Thyroid gland (tissue), 4 donors: ENCODE data around the gene ABI3BP.

Experiments
- CTCF ChIP-seq, 6 experiments: fragments of 200-600 bp in 3 of 6; fragments of 450-650 bp in 3 of 6; sonication (generic) in 3 of 6; IDR thresholded peaks; one replicate each; pipeline ENCODE4 v1.5.1; 2016 to 2019; ENCODE audit warnings: antibody characterized with exemption in 6 of 6, mild to moderate bottlenecking in 2 of 6, inconsistent platforms in 1 of 6, moderate library complexity in 1 of 6
- POLR2A ChIP-seq, 2 donors: fragments of 450-650 bp; IDR thresholded peaks; one replicate each; pipeline ENCODE4 v1.6.1; 2017; ENCODE audit warnings: antibody characterized with exemption in 2 of 2, mild to moderate bottlenecking in 2 of 2, moderate library complexity in 1 of 2

- no peak for TF ChIP-seq CTCF (IDR thresholded peaks at IDR 0.05)
- TF ChIP-seq POLR2A (IDR thresholded peaks at IDR 0.05): no peak
Measured at GRCh38 chr3:100761951-100762350, 231.3 kb downstream of the ABI3BP start.
